ENCODE data around the gene TRIM39. TPM values are rescaled to one million over a fixed set of nuclear protein-coding genes. Genes with fewer than 3 reads are reported as not detected.

TRIM39 gene
- total RNA-seq, 3 donors from 2014 or later, result 10.8 to 21.2 (median 12.6) TPM

GRCh38 chr6:30312676-30313321 lies 13.9 kb upstream of the TRIM39 start:
- Histone ChIP-seq H3K4me3 (no peak overlapping the region), H3K9me3 (no peaks in the 10 kb centered on the region), H3K36me3 (no peaks in the 10 kb centered on the region), H3K27me3 (no peaks in the 10 kb centered on the region), H3K4me1 (no peaks in the 10 kb centered on the region), H3K27ac (no peak overlapping the region)
- intact Hi-C loops (cut with DNase I; ENCODE audit: low total_unique reads), result no loop called here
- TF ChIP-seq CTCF (IDR thresholded peaks at IDR 0.05) (no peak), POLR2A (IDR thresholded peaks at IDR 0.05) (no peak), POLR2AphosphoS5 (IDR thresholded peaks at IDR 0.05) (no peak)
- DNase-seq (ENCODE audit: low spot score in 2 of 2), result no peak

DNA sequence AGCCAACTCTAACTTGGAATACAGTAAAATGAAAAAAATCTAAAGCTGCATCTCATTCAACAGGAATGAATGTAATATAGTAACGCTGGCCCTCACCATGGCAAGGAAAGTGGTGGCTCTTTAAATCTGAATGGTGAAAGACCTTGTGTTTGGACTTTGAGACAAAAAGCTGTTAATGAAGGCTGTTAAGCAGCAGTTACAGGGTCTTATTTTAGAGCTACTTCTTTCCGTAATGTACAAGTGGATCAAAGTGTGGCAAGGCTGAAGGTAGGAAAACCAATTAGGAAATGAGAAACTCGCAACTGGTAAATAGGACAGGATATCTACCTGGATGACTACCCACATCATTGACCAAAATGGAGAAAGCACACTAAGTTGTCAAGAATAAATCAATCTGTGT lies 11.6 kb upstream of the TRIM39 start:
- Histone ChIP-seq H3K27ac (no peak overlapping the region), H3K9me3 (no peaks in the 10 kb centered on the region), H3K4me3 (no peak overlapping the region), H3K27me3 (no peaks in the 10 kb centered on the region), H3K36me3 (no peaks in the 10 kb centered on the region), H3K4me1 (no peaks in the 10 kb centered on the region)
- intact Hi-C loops (cut with DNase I; ENCODE audit: low total_unique reads), result no loop called here
- no peak for DNase-seq (ENCODE audit: low spot score in 2 of 2)
- TF ChIP-seq POLR2A (IDR thresholded peaks at IDR 0.05), result no peak
- TF ChIP-seq POLR2AphosphoS5 (IDR thresholded peaks at IDR 0.05), result no peak
- TF ChIP-seq CTCF (IDR thresholded peaks at IDR 0.05), result no peak

DNA sequence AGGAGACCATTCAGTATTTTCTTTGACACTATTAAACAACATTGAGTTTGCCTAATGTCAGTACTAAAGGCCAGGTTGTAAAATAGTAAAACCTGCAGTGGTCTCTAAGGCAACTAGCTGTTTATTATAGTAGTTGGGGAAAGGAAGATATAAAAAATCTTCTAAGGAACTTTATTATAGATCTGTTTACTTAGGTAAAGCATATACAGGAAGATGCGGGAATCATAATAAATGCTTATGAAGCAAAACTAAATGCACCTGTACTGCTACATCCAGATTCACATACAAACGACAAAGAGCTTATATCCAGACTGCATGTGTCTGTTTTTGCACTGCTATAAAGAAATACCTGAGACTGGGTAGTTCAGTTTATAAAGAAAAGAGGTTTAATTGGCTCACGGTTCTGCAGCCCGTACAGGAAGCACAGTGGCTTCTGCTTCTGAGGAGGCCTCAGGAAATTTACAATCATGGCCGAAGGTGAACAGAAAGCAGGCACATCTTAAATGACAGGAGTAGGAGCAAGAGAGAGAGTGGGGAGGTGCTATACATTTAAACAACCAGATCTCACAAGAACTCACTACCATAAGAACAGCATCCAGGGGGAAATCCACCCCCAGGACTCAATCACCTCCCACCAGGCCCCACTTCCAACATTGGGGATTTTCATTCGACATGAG lies 8.7 kb upstream of the TRIM39 start:
- intact Hi-C loops (cut with DNase I; ENCODE audit: low total_unique reads), result no loop called here
- TF ChIP-seq POLR2AphosphoS5 (IDR thresholded peaks at IDR 0.05), result no peak
- no peak for TF ChIP-seq POLR2A (IDR thresholded peaks at IDR 0.05)
- no peak for TF ChIP-seq CTCF (IDR thresholded peaks at IDR 0.05)
- no peak overlapping the region for H3K27ac ChIP-seq
- no peak overlapping the region for H3K4me3 ChIP-seq
- H3K4me1 ChIP-seq, result no peaks in the 10 kb centered on the region
- H3K9me3 ChIP-seq, result no peaks in the 10 kb centered on the region
- no peaks in the 10 kb centered on the region for H3K27me3 ChIP-seq
- DNase-seq (ENCODE audit: low spot score in 2 of 2), result no peak
- no peaks in the 10 kb centered on the region for H3K36me3 ChIP-seq

DNA sequence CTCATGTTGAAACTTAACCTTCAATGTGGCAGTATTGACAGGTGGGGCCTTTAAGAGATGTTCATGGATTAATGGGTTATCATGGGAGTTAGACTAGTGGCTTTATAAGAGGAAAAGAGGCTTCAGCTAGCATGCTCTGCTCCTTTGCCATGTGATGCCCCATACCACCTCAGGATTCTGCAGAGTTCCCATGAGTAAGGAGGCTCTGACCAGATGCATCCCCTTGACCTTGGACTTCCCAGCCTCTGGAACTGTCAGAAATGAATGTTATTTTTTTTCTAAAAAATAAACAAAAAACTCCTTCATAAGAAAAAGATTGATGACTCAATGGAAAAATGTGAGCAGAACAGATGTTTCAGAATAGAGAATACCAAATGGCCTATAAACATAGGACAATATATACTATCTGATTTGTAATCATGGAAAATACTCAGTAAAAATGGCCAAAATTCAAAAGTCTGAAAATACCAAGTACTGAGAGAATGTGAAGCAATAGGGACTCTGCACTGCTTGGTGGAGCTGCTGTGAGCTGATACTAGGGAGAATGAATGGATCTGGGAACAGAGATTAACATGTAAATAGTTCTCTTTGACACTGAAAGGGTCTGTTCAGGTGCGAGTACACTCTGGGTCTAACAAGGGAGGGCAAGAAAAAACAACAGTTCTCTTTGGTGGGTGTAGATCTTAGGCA lies 7.4 kb upstream of the TRIM39 start:
- Histone ChIP-seq H3K9me3 (no peaks in the 10 kb centered on the region), H3K4me1 (peaks cover 0 to 5% of the 10 kb centered on the region in 2 donors), H3K4me3 (no peak overlapping the region), H3K27me3 (no peaks in the 10 kb centered on the region), H3K27ac (no peak overlapping the region), H3K36me3 (no peaks in the 10 kb centered on the region)
- TF ChIP-seq POLR2A (IDR thresholded peaks at IDR 0.05) (no peak), POLR2AphosphoS5 (IDR thresholded peaks at IDR 0.05) (no peak), CTCF (IDR thresholded peaks at IDR 0.05) (no peak)
- DNase-seq (ENCODE audit: low spot score in 2 of 2), result no peak
- intact Hi-C loops (cut with DNase I; ENCODE audit: low total_unique reads), result no loop called here
